Measurements from ENCODE around the gene HS6ST3.

Gene HS6ST3

GRCh38 chr13:96299235-96299634, 209.3 kb downstream of the HS6ST3 start:
- Histone ChIP-seq H3K9me3 (ENCODE audit: control insufficient read depth, insufficient read depth, low read length) (no peaks in the 10 kb centered on the region), H3F3A (ENCODE audit: control insufficient read depth, insufficient read depth) (no peaks in the 10 kb centered on the region), H3K9me2 (replicated peaks; ENCODE audit: control insufficient read depth, low read length) (no peaks in the 10 kb centered on the region), H3K79me2 (ENCODE audit: control insufficient read depth, low read length) (no peaks in the 10 kb centered on the region), H3K27me3 (ENCODE audit: control insufficient read depth, low read length) (no peaks in the 10 kb centered on the region), H3K4me2 (ENCODE audit: low read length) (no peak overlapping the region), H3K36me3 (ENCODE audit: control insufficient read depth, low read length) (no peaks in the 10 kb centered on the region), H3K27ac (ENCODE audit: low read depth, low read length) (no peak overlapping the region), H4K20me1 (ENCODE audit: control insufficient read depth, insufficient read depth, low read depth, low read length) (no peaks in the 10 kb centered on the region), H3K4me3 (ENCODE audit: low read length) (no peak overlapping the region), H3K4me1 (ENCODE audit: control insufficient read depth, low read length) (no peaks in the 10 kb centered on the region)
- TF ChIP-seq CTCF (IDR thresholded peaks at IDR 0.05; ENCODE audit: low read depth, low read length, poor library complexity, severe bottlenecking) (no peak), EZH2phosphoT487 (IDR thresholded peaks at IDR 0.05; ENCODE audit: borderline replicate concordance, low read length) (no peak)

- no peaks in the 10 kb centered on the region for H3F3A ChIP-seq (ENCODE audit: control insufficient read depth, insufficient read depth)
- no peaks in the 10 kb centered on the region for H3K4me1 ChIP-seq (ENCODE audit: control insufficient read depth, low read length)
- TF ChIP-seq EZH2phosphoT487 (IDR thresholded peaks at IDR 0.05; ENCODE audit: borderline replicate concordance, low read length) = no peak
- no peak for TF ChIP-seq CTCF (IDR thresholded peaks at IDR 0.05; ENCODE audit: low read depth, low read length, poor library complexity, severe bottlenecking)
- no peaks in the 10 kb centered on the region for H3K9me2 ChIP-seq (replicated peaks; ENCODE audit: control insufficient read depth, low read length)
- H3K27me3 ChIP-seq (ENCODE audit: control insufficient read depth, low read length) = no peaks in the 10 kb centered on the region
- no peak overlapping the region for H3K27ac ChIP-seq (ENCODE audit: low read depth, low read length)
- H3K4me2 ChIP-seq (ENCODE audit: low read length) = no peak overlapping the region
- no peaks in the 10 kb centered on the region for H3K9me3 ChIP-seq (ENCODE audit: control insufficient read depth, insufficient read depth, low read length)
- H3K36me3 ChIP-seq (ENCODE audit: control insufficient read depth, low read length) = no peaks in the 10 kb centered on the region
- no peaks in the 10 kb centered on the region for H3K79me2 ChIP-seq (ENCODE audit: control insufficient read depth, low read length)
- H3K4me3 ChIP-seq (ENCODE audit: low read length) = no peak overlapping the region
- H4K20me1 ChIP-seq (ENCODE audit: control insufficient read depth, insufficient read depth, low read depth, low read length) = no peaks in the 10 kb centered on the region
Observed at GRCh38 chr13:96308568-96308967, 218.7 kb downstream of the HS6ST3 start.

GRCh38 chr13:96314974-96315373, 225.1 kb downstream of the HS6ST3 start:
- H3K4me3 ChIP-seq (ENCODE audit: low read length) = no peak overlapping the region
- H3K4me2 ChIP-seq (ENCODE audit: low read length) = no peak overlapping the region
- H3K79me2 ChIP-seq (ENCODE audit: control insufficient read depth, low read length) = no peaks in the 10 kb centered on the region
- no peaks in the 10 kb centered on the region for H3K4me1 ChIP-seq (ENCODE audit: control insufficient read depth, low read length)
- TF ChIP-seq EZH2phosphoT487 (IDR thresholded peaks at IDR 0.05; ENCODE audit: borderline replicate concordance, low read length) (no peak), CTCF (IDR thresholded peaks at IDR 0.05; ENCODE audit: low read depth, low read length, poor library complexity, severe bottlenecking) (no peak)
- no peaks in the 10 kb centered on the region for H3K27me3 ChIP-seq (ENCODE audit: control insufficient read depth, low read length)
- H4K20me1 ChIP-seq (ENCODE audit: control insufficient read depth, insufficient read depth, low read depth, low read length) = no peaks in the 10 kb centered on the region
- H3K9me2 ChIP-seq (replicated peaks; ENCODE audit: control insufficient read depth, low read length) = no peaks in the 10 kb centered on the region
- no peaks in the 10 kb centered on the region for H3K36me3 ChIP-seq (ENCODE audit: control insufficient read depth, low read length)
- no peaks in the 10 kb centered on the region for H3F3A ChIP-seq (ENCODE audit: control insufficient read depth, insufficient read depth)
- H3K9me3 ChIP-seq (ENCODE audit: control insufficient read depth, insufficient read depth, low read length) = no peaks in the 10 kb centered on the region
- H3K27ac ChIP-seq (ENCODE audit: low read depth, low read length) = no peak overlapping the region

GRCh38 chr13:96338030-96338429, 248.1 kb downstream of the HS6ST3 start:
- no peaks in the 10 kb centered on the region for H3K27me3 ChIP-seq (ENCODE audit: control insufficient read depth, low read length)
- no peaks in the 10 kb centered on the region for H4K20me1 ChIP-seq (ENCODE audit: control insufficient read depth, insufficient read depth, low read depth, low read length)
- TF ChIP-seq CTCF (IDR thresholded peaks at IDR 0.05; ENCODE audit: low read depth, low read length, poor library complexity, severe bottlenecking) (no peak), EZH2phosphoT487 (IDR thresholded peaks at IDR 0.05; ENCODE audit: borderline replicate concordance, low read length) (no peak)
- no peak overlapping the region for H3K4me3 ChIP-seq (ENCODE audit: low read length)
- H3K9me3 ChIP-seq (ENCODE audit: control insufficient read depth, insufficient read depth, low read length) = no peaks in the 10 kb centered on the region
- no peaks in the 10 kb centered on the region for H3K79me2 ChIP-seq (ENCODE audit: control insufficient read depth, low read length)
- H3K36me3 ChIP-seq (ENCODE audit: control insufficient read depth, low read length) = no peaks in the 10 kb centered on the region
- no peaks in the 10 kb centered on the region for H3K9me2 ChIP-seq (replicated peaks; ENCODE audit: control insufficient read depth, low read length)
- H3K4me2 ChIP-seq (ENCODE audit: low read length) = no peak overlapping the region
- H3F3A ChIP-seq (ENCODE audit: control insufficient read depth, insufficient read depth) = no peaks in the 10 kb centered on the region
- H3K4me1 ChIP-seq (ENCODE audit: control insufficient read depth, low read length) = no peaks in the 10 kb centered on the region
- H3K27ac ChIP-seq (ENCODE audit: low read depth, low read length) = no peak overlapping the region

All from DOHH2 (cell line).